ENCODE data around the gene TRPM3. TPM values are rescaled to one million over a fixed set of nuclear protein-coding genes. Genes with fewer than 3 reads are reported as not detected.

The TRPM3 gene
- total and polyA plus RNA-seq, 7 experiments from 2014 or later, result not detected

DNA sequence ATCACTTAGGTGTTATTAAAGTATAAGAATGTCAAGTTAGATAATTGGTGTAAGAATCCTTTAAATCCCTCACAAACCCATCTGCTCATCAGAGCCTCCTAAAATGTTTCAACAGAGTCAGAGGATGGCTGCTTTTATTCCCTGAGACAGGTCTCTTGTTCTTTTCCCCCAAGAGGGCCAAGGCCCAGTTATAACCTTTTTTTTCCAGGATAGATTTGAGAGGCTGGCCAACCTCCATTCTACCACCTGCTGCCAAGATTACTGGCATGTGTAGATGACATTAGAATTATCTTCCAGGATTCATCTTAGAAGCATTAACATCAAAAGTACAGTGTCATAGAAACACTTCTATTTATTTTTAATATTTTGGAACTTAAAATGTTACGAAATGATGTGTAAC is 305.1 kb downstream of the TRPM3 start:
- no peak for DNase-seq
- Mint-ChIP-seq H3K27ac (no peak overlapping the region), H3K27me3 (peaks cover 0 to 12% (median 5%) of the 10 kb centered on the region in 5 donors), H3K36me3 (no peaks in the 10 kb centered on the region), H3K4me3 (no peak overlapping the region), H3K9me3 (peaks cover 0 to 9% (median 0%) of the 10 kb centered on the region in 11 donors), H3K4me1 (no peaks in the 10 kb centered on the region)
- H3K4me1 ChIP-seq (ENCODE audit: control insufficient read depth in 2 of 2, insufficient read depth in 2 of 2, low read length in 2 of 2), result no peaks in the 10 kb centered on the region
- no peak overlapping the region for H3K27ac ChIP-seq (ENCODE audit: low read depth, low read length)
- H3K9me3 ChIP-seq (ENCODE audit: control insufficient read depth in 2 of 3, low read length in 3 of 3), result no peaks in the 10 kb centered on the region
- ChIA-PET POLR2A (no interaction called here), CTCF (no interaction called here)
- intact Hi-C loops (cut with micrococcal nuclease), result no loop called here
- no peaks in the 10 kb centered on the region for H3K36me3 ChIP-seq (ENCODE audit: control insufficient read depth in 2 of 3, insufficient read depth in 3 of 3, low read length in 3 of 3)
- no peak for ATAC-seq
- no peak overlapping the region for H3K4me3 ChIP-seq (ENCODE audit: low read length)
- no peaks in the 10 kb centered on the region for H3K27me3 ChIP-seq (ENCODE audit: control insufficient read depth in 2 of 2, insufficient read depth in 2 of 2, low read length in 2 of 2)

DNA sequence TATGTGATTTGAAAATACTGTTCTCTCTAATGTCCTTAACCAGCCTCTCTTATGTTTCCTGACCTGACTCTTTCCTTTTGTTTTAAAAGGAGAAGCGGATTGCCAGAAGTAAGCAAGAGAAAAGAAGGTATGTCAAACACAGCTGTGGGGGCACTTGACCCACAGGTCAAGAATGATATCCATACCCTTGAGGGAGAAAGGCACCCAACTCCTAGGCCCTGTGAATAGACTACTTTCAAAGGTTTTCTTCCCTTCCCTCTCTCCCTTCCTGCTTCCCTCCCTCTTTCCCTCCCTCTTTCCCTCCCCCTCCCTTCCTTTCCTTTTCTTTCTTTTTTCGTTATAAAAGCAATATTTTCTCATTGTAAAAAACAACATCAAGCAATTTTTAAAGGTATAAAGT is 306.8 kb downstream of the TRPM3 start:
- no peaks in the 10 kb centered on the region for H3K27me3 ChIP-seq (ENCODE audit: control insufficient read depth in 2 of 2, insufficient read depth in 2 of 2, low read length in 2 of 2)
- no peaks in the 10 kb centered on the region for H3K9me3 ChIP-seq (ENCODE audit: control insufficient read depth in 2 of 3, low read length in 3 of 3)
- H3K4me3 Mint-ChIP-seq, result no peak overlapping the region
- no peak for ATAC-seq
- no peak for DNase-seq
- intact Hi-C loops (cut with micrococcal nuclease), result no loop called here
- peaks cover 0 to 9% (median 0%) of the 10 kb centered on the region in 11 donors for H3K9me3 Mint-ChIP-seq
- no peaks in the 10 kb centered on the region for H3K4me1 Mint-ChIP-seq
- peaks cover 2 to 18% (median 8%) of the 10 kb centered on the region in 5 donors for H3K27me3 Mint-ChIP-seq
- ChIA-PET CTCF (no interaction called here), POLR2A (no interaction called here)
- H3K27ac ChIP-seq (ENCODE audit: low read depth, low read length), result no peak overlapping the region
- no peak overlapping the region for H3K27ac Mint-ChIP-seq
- no peaks in the 10 kb centered on the region for H3K36me3 ChIP-seq (ENCODE audit: control insufficient read depth in 2 of 3, insufficient read depth in 3 of 3, low read length in 3 of 3)
- no peaks in the 10 kb centered on the region for H3K36me3 Mint-ChIP-seq
- H3K4me3 ChIP-seq (ENCODE audit: low read length), result no peak overlapping the region
- H3K4me1 ChIP-seq (ENCODE audit: control insufficient read depth in 2 of 2, insufficient read depth in 2 of 2, low read length in 2 of 2), result no peaks in the 10 kb centered on the region

DNA sequence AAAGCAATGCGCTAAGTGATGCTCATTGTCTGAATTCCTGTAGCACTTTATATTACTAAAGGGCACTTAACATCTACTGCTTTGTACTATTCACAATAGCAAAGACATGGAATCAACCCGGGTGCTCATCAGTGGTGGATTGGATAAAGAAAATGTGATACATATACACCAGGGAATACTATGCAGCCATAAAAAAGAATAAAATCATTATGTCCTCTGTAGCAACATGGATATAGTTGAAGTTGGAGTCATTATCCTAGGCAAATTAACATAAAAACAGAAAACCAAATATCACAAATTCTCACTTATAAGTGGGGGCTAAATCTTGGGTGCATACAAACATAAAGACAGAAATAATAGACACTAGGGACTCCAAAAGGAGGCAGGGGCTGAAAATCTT is 308.3 kb downstream of the TRPM3 start:
- CTCF ChIA-PET, result no interaction called here

DNA sequence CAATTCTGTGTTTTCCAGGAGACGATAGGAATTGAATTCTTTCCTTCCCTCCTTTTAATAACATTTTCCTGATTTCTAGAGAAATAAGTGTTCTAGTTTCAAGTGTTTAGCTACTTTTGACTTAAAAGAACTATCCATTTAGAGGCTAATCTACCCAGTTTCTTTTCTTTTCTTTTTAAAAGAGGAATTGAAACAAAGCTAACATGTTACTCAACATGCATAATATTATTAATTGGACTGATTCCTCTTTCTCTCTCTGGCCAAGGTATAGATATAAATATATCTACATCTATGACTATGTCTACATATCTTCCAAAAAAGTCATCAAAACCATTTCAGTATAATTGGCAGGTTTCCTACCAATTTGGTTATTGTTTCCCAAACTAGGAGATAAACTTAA is 309.8 kb downstream of the TRPM3 start:
- no peak overlapping the region for H3K4me3 Mint-ChIP-seq
- no peaks in the 10 kb centered on the region for H3K36me3 Mint-ChIP-seq
- Histone ChIP-seq H3K27ac (ENCODE audit: low read depth, low read length) (no peak overlapping the region), H3K27me3 (ENCODE audit: control insufficient read depth in 2 of 2, insufficient read depth in 2 of 2, low read length in 2 of 2) (no peaks in the 10 kb centered on the region), H3K4me3 (ENCODE audit: low read length) (no peak overlapping the region), H3K9me3 (ENCODE audit: control insufficient read depth in 2 of 3, low read length in 3 of 3) (no peaks in the 10 kb centered on the region), H3K36me3 (ENCODE audit: control insufficient read depth in 2 of 3, insufficient read depth in 3 of 3, low read length in 3 of 3) (no peaks in the 10 kb centered on the region), H3K4me1 (ENCODE audit: control insufficient read depth in 2 of 2, insufficient read depth in 2 of 2, low read length in 2 of 2) (no peaks in the 10 kb centered on the region)
- peaks cover 2 to 26% (median 12%) of the 10 kb centered on the region in 5 donors for H3K27me3 Mint-ChIP-seq
- CTCF ChIA-PET, result no interaction called here
- POLR2A ChIA-PET, result no interaction called here
- DNase-seq (no peak), ATAC-seq (no peak)
- peaks cover 0 to 9% (median 0%) of the 10 kb centered on the region in 11 donors for H3K9me3 Mint-ChIP-seq
- no peaks in the 10 kb centered on the region for H3K4me1 Mint-ChIP-seq
- intact Hi-C loops (cut with micrococcal nuclease), result no loop called here
- no peak overlapping the region for H3K27ac Mint-ChIP-seq

More for the DNA sequence above, 308.3 kb downstream of the TRPM3 start:
- Mint-ChIP-seq H3K9me3 (peaks cover 0 to 9% (median 0%) of the 10 kb centered on the region in 11 donors), H3K27me3 (peaks cover 2 to 19% (median 8%) of the 10 kb centered on the region in 5 donors), H3K4me1 (no peaks in the 10 kb centered on the region), H3K36me3 (no peaks in the 10 kb centered on the region), H3K4me3 (no peak overlapping the region), H3K27ac (no peak overlapping the region)
- intact Hi-C loops (cut with micrococcal nuclease), result no loop called here
- no peaks in the 10 kb centered on the region for H3K27me3 ChIP-seq (ENCODE audit: control insufficient read depth in 2 of 2, insufficient read depth in 2 of 2, low read length in 2 of 2)
- H3K27ac ChIP-seq (ENCODE audit: low read depth, low read length), result no peak overlapping the region
- no peak for ATAC-seq
- H3K9me3 ChIP-seq (ENCODE audit: control insufficient read depth in 2 of 3, low read length in 3 of 3), result no peaks in the 10 kb centered on the region
- H3K4me1 ChIP-seq (ENCODE audit: control insufficient read depth in 2 of 2, insufficient read depth in 2 of 2, low read length in 2 of 2), result no peaks in the 10 kb centered on the region
- POLR2A ChIA-PET, result no interaction called here
- no peak for DNase-seq
- no peak overlapping the region for H3K4me3 ChIP-seq (ENCODE audit: low read length)
- no peaks in the 10 kb centered on the region for H3K36me3 ChIP-seq (ENCODE audit: control insufficient read depth in 2 of 3, insufficient read depth in 3 of 3, low read length in 3 of 3)

DNA sequence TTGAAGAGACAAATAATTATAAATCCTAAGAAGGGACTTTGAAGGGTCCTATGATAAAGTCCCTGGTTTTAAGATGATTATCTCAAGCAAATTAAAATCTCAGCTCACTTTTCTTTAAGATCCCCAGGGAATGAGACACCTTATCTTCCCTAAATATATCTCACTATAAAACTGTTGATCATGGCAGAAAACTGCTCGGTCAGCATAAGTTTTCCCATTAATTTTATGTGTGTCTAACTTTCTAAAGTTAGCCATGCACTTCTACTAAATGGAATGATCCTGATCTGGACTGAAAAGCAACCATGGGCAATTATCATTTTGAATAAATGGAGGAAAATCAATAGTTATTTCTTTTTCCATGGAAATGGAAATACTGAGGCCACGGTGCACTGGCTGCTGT is 314.5 kb downstream of the TRPM3 start:
- Mint-ChIP-seq H3K36me3 (no peaks in the 10 kb centered on the region), H3K27ac (no peak overlapping the region), H3K27me3 (peaks cover 0 to 29% (median 19%) of the 10 kb centered on the region in 5 donors), H3K4me1 (no peaks in the 10 kb centered on the region), H3K4me3 (no peak overlapping the region), H3K9me3 (peaks cover 0 to 6% (median 0%) of the 10 kb centered on the region in 11 donors)
- no peak for ATAC-seq
- H3K4me3 ChIP-seq (ENCODE audit: low read length), result no peak overlapping the region
- no peaks in the 10 kb centered on the region for H3K27me3 ChIP-seq (ENCODE audit: control insufficient read depth in 2 of 2, insufficient read depth in 2 of 2, low read length in 2 of 2)
- H3K27ac ChIP-seq (ENCODE audit: low read depth, low read length), result no peak overlapping the region
- H3K36me3 ChIP-seq (ENCODE audit: control insufficient read depth in 2 of 3, insufficient read depth in 3 of 3, low read length in 3 of 3), result no peaks in the 10 kb centered on the region
- DNase-seq, result no peak
- intact Hi-C loops (cut with micrococcal nuclease), result no loop called here
- H3K4me1 ChIP-seq (ENCODE audit: control insufficient read depth in 2 of 2, insufficient read depth in 2 of 2, low read length in 2 of 2), result no peaks in the 10 kb centered on the region
- no peaks in the 10 kb centered on the region for H3K9me3 ChIP-seq (ENCODE audit: control insufficient read depth in 2 of 3, low read length in 3 of 3)
- ChIA-PET CTCF (interaction anchor here (0.6 kb wide), 1 partner anchor 21 kb away, joined by 3 read pairs; no protein-coding TSS in a partner anchor), POLR2A (no interaction called here)

DNA sequence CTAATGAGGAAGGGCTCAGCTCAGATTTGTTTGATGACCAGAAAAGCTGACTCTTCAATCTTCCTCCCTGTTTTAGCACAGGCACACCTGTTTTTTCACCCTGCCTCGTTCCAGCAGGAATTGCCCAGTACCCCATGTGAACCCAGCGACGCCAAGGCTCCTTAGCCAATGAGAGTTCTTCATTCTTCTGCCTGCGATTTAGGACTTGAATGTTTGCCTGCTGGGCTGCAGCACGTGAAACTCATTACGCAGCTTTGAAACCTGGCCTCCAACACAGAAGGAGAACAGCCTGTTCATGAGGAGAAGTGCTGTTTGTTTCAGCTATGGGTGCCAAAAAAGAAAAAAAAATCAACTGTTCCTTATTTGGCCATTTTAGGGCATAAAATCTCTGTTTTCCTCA is 315.5 kb downstream of the TRPM3 start:
- Histone ChIP-seq H3K36me3 (ENCODE audit: control insufficient read depth in 2 of 3, insufficient read depth in 3 of 3, low read length in 3 of 3) (no peaks in the 10 kb centered on the region), H3K9me3 (ENCODE audit: control insufficient read depth in 2 of 3, low read length in 3 of 3) (no peaks in the 10 kb centered on the region), H3K4me1 (ENCODE audit: control insufficient read depth in 2 of 2, insufficient read depth in 2 of 2, low read length in 2 of 2) (no peaks in the 10 kb centered on the region), H3K27me3 (ENCODE audit: control insufficient read depth in 2 of 2, insufficient read depth in 2 of 2, low read length in 2 of 2) (no peaks in the 10 kb centered on the region), H3K4me3 (ENCODE audit: low read length) (no peak overlapping the region), H3K27ac (ENCODE audit: low read depth, low read length) (no peak overlapping the region)
- Mint-ChIP-seq H3K4me1 (no peaks in the 10 kb centered on the region), H3K4me3 (no peak overlapping the region), H3K27ac (no peak overlapping the region), H3K36me3 (no peaks in the 10 kb centered on the region), H3K27me3 (peaks cover 0 to 29% (median 19%) of the 10 kb centered on the region in 5 donors), H3K9me3 (peaks cover 0 to 6% (median 0%) of the 10 kb centered on the region in 11 donors)
- ATAC-seq, result no peak
- intact Hi-C loops (cut with micrococcal nuclease), result no loop called here
- ChIA-PET POLR2A (no interaction called here), CTCF (interaction anchor here (0.6 kb wide), 1 partner anchor 22 kb away, joined by 3 read pairs; no protein-coding TSS in a partner anchor)
- no peak for DNase-seq

DNA sequence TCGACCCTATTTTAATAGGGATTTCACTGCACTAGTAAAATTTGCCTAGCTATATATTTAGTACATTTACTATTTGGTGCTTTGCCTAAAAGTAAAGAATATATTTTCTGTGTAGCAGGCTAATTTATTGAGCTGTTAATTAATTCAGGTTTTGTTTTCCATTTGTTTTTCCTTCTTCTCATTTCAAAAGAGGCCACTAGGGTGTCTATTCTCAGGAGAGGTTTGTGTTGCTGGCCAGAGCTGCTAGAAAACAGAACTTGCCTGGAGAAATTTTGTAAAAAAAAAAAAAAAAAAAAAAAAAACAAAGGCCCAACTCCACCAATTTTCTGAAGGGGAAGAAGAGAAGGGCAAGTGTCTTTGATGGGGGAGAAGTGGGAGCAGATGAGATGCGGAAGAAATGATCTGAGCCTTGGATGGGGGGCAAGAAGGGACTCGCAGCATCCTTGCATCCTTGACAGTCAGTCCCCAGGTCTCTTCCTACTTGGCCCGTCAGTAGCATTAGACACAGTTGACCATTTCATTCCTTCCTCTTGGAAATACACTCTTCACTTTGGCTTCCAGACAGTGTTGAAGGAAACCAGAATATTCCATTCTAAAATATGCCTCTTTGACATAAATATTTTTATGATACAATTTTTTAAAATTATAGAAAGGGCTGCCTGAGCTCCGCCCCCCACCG is 318.5 kb downstream of the TRPM3 start:
- H3K9me3 ChIP-seq (ENCODE audit: control insufficient read depth in 2 of 3, low read length in 3 of 3), result no peaks in the 10 kb centered on the region
- Mint-ChIP-seq H3K36me3 (no peaks in the 10 kb centered on the region), H3K4me1 (no peaks in the 10 kb centered on the region), H3K27me3 (peaks cover 0 to 26% (median 11%) of the 10 kb centered on the region in 5 donors), H3K27ac (no peak overlapping the region), H3K4me3 (no peak overlapping the region), H3K9me3 (peaks cover 0 to 3% (median 0%) of the 10 kb centered on the region in 11 donors)
- ChIA-PET POLR2A (interaction anchor here (0.5 kb wide), 1 partner anchor 56 kb away, joined by 3 read pairs; no protein-coding TSS in a partner anchor), CTCF (no interaction called here)
- ATAC-seq, result no peak
- H3K27ac ChIP-seq (ENCODE audit: low read depth, low read length), result no peak overlapping the region
- no peaks in the 10 kb centered on the region for H3K27me3 ChIP-seq (ENCODE audit: control insufficient read depth in 2 of 2, insufficient read depth in 2 of 2, low read length in 2 of 2)
- no peaks in the 10 kb centered on the region for H3K36me3 ChIP-seq (ENCODE audit: control insufficient read depth in 2 of 3, insufficient read depth in 3 of 3, low read length in 3 of 3)
- no peak for DNase-seq
- H3K4me3 ChIP-seq (ENCODE audit: low read length), result no peak overlapping the region
- no peaks in the 10 kb centered on the region for H3K4me1 ChIP-seq (ENCODE audit: control insufficient read depth in 2 of 2, insufficient read depth in 2 of 2, low read length in 2 of 2)
- intact Hi-C loops (cut with micrococcal nuclease), result no loop called here
